Osteoblast (primary cell): ENCODE measurements around the gene ITCH. TPM values are rescaled to one million over a fixed set of nuclear protein-coding genes. Genes with fewer than 3 reads are reported as not detected.
"Not testable (repeated sequence)": the region's sequence is repeated elsewhere in the genome, so short reads cannot be mapped to it uniquely, and the experiment has no call there.

Source experiments
- DNase-seq: peaks from one replicate; pipeline ENCODE4 v3.0.0; 2011; ENCODE audit warnings: low spot score, mixed read lengths; ENCODE audit not compliant: insufficient read length; ENCODE audit errors: missing footprints
- H2AFZ ChIP-seq: 2 replicates; pipeline ENCODE4 v1.6.0; 2011; ENCODE audit warnings: mild to moderate bottlenecking, low read length
- H3K27ac ChIP-seq: 2 replicates; pipeline ENCODE4 v1.5.1; 2011; ENCODE audit warnings: mild to moderate bottlenecking, low read depth, low read length, moderate library complexity
- H3K27me3 ChIP-seq: 2 replicates; pipeline ENCODE4 v1.6.0; 2012; ENCODE audit warnings: mild to moderate bottlenecking, control low read depth, inconsistent platforms, low read length, moderate library complexity; ENCODE audit not compliant: insufficient read depth
- H3K36me3 ChIP-seq: 2 replicates; pipeline ENCODE4 v1.5.1; 2011; ENCODE audit warnings: mild to moderate bottlenecking, low read length, control low read depth, moderate library complexity; ENCODE audit not compliant: insufficient read depth
- H3K4me1 ChIP-seq: 2 replicates; pipeline ENCODE4 v1.5.1; 2011; ENCODE audit warnings: mild to moderate bottlenecking, low read length, control low read depth, moderate library complexity; ENCODE audit not compliant: insufficient read depth
- H3K4me2 ChIP-seq: 2 replicates; pipeline ENCODE4 v1.6.0; 2011; ENCODE audit warnings: mild to moderate bottlenecking, low read length; ENCODE audit not compliant: insufficient read depth
- H3K4me3 ChIP-seq: fragments of 200-600 bp; sonication (generic); 3 replicates; pipeline ENCODE4 v1.5.1; 2012; ENCODE audit warnings: mild to moderate bottlenecking, low read length, inconsistent platforms; ENCODE audit not compliant: insufficient read depth
- H3K79me2 ChIP-seq: 2 replicates; pipeline ENCODE4 v1.6.0; 2012; ENCODE audit warnings: mild to moderate bottlenecking, low read length, control low read depth, inconsistent platforms; ENCODE audit not compliant: insufficient read depth
- H3K9me3 ChIP-seq: 2 replicates; pipeline ENCODE4 v1.5.1; 2011; ENCODE audit warnings: low read depth, low read length, control low read depth
- H4K20me1 ChIP-seq: 2 replicates; pipeline ENCODE4 v1.6.0; 2012; ENCODE audit warnings: mild to moderate bottlenecking, low read length, control low read depth; ENCODE audit not compliant: insufficient read depth
- CTCF ChIP-seq: IDR thresholded peaks from 2 replicates; pipeline ENCODE4 v1.5.1; 2011; ENCODE audit warnings: mild to moderate bottlenecking, low read depth, low read length, moderate library complexity; ENCODE audit errors: extremely low read depth
- total RNA-seq: library from RNA; depleted of rRNA; stranded (reverse); fragments of >200 nt; gene quantifications from 2 replicates; pipeline ENCODE4 v1.2.3, GENCODE V29; 2012

Gene ITCH
- total RNA-seq, 1 donor: 79.3 TPM

GRCh38 chr20:34473262-34473883, 110.3 kb downstream of the ITCH start:
- Histone ChIP-seq H3K36me3 (peaks cover 32% of the 10 kb centered on the region), H3K27ac (peak overlapping the region; percentile 6), H3K4me3 (no peak overlapping the region), H3K4me1 (peaks cover 14% of the 10 kb centered on the region), H3K79me2 (peaks cover 20% of the 10 kb centered on the region), H3K9me3 (no peaks in the 10 kb centered on the region), H2AFZ (no peak overlapping the region), H3K27me3 (no peaks in the 10 kb centered on the region), H3K4me2 (no peak overlapping the region), H4K20me1 (peaks cover 6% of the 10 kb centered on the region)
- peak; percentile 40 for TF ChIP-seq CTCF
- DNase-seq: peak; percentile 90

DNA sequence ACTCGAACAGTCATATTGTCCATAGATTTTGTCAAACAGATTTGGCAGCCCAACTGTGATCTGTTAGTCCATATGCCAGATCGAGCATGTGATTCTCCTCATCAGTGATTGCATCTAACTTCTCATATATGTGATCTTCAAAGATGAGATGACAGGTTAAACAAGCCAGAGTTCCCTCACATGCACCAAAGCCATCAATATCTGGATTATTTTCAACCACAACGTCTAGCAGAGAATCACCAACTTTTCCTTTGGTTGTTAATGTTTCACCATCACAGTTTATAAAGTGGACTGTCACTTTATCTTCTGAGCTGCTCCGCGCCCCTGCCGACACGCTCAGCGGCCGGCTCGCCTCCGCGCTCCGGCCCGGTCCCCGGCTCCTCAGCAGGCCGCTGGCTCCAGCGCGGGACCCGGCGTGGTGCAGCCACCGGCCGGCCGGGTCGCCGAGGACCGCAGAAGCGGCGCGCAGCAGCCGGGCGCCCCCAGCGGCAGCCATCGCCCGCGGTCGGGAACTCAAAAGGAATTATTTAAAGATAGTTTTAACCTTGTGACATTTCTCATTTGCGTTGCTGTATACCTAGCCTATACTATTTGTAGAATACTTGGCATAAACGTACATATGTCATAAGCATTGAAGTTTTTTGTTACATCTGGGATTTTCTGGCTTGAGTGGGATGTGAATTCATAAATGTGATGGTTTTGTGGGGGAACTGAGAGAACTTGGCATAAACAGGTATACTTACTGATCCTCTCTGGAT, 113.1 kb downstream of the ITCH start:
- Histone ChIP-seq H3K27ac (peak overlapping the region; percentile 24), H3K4me1 (peaks cover 14% of the 10 kb centered on the region), H3K4me3 (no peak overlapping the region), H3K79me2 (peaks cover 8% of the 10 kb centered on the region), H3K36me3 (peaks cover 38% of the 10 kb centered on the region), H2AFZ (no peak overlapping the region), H3K4me2 (peak overlapping the region; percentile 37), H4K20me1 (peaks cover 6% of the 10 kb centered on the region), H3K9me3 (no peaks in the 10 kb centered on the region), H3K27me3 (no peaks in the 10 kb centered on the region)
- peak; percentile 57 for TF ChIP-seq CTCF
- DNase-seq: peak; percentile 65

DNA sequence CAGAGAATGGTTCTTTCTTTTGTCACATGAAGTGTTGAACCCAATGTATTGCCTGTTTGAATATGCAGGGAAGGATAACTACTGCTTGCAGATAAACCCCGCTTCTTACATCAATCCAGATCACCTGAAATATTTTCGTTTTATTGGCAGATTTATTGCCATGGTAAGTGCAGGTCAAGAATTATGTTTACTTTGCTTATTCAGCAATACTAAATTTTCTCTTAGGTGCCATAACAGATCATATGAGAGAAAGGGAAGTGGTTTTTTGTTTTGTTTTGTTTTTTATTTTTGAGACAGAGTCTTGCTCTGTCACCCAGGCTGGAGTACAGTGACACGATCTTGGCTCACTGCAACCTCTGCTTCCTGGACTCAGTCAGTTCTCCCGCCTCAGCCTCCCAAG, 116.6 kb downstream of the ITCH start:
- no peak overlapping the region for H2AFZ ChIP-seq
- peaks cover 5% of the 10 kb centered on the region for H3K4me1 ChIP-seq
- H3K27ac ChIP-seq: no peak overlapping the region
- no peaks in the 10 kb centered on the region for H3K27me3 ChIP-seq
- H3K4me2 ChIP-seq: no peak overlapping the region
- H3K9me3 ChIP-seq: no peaks in the 10 kb centered on the region
- peaks cover 13% of the 10 kb centered on the region for H3K79me2 ChIP-seq
- H3K4me3 ChIP-seq: no peak overlapping the region
- H4K20me1 ChIP-seq: no peaks in the 10 kb centered on the region
- no peak for TF ChIP-seq CTCF
- H3K36me3 ChIP-seq: peaks cover 63% of the 10 kb centered on the region
- DNase-seq: no peak

DNA sequence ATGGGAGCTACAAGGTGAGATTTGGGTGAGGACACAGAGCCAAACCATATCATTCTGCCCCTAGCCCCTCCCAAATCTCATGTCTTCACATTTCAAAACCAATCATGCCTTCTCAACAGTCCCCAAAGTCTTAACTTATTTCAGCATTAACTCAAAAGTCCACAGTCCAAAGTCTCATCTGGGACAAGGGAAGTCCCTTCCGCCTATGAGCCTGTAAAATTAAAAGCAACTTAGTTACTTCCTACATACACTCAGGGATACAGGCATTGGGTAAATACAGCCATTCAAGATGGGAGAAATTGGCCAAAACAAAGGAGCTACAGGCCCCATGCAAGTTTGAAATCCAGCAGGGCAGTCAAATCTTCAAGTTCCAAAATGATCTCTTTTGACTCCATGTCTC, 119.1 kb downstream of the ITCH start:
- H3K27ac ChIP-seq, H3K4me2 ChIP-seq, H3K4me3 ChIP-seq, H3K9me3 ChIP-seq, H3K27me3 ChIP-seq, H2AFZ ChIP-seq, H3K4me1 ChIP-seq, H4K20me1 ChIP-seq, DNase-seq: not testable (repeated sequence)
- Histone ChIP-seq H3K36me3 (peaks cover 70% of the 10 kb centered on the region), H3K79me2 (peaks cover 13% of the 10 kb centered on the region)

- not testable (repeated sequence) for H3K27ac ChIP-seq, H3K4me2 ChIP-seq, H4K20me1 ChIP-seq, H3K27me3 ChIP-seq, DNase-seq, H3K9me3 ChIP-seq, H2AFZ ChIP-seq, H3K4me1 ChIP-seq, H3K4me3 ChIP-seq
- Histone ChIP-seq H3K36me3 (peaks cover 76% of the 10 kb centered on the region), H3K79me2 (peaks cover 15% of the 10 kb centered on the region)
These were observed 120.6 kb downstream of the ITCH start for GRCh38 chr20:34483585-34484220.
